Right atrium auricular region (tissue), 2 donors: ENCODE measurements around the gene DGCR2. TPM values are rescaled to one million over a fixed set of nuclear protein-coding genes. Genes with fewer than 3 reads are reported as not detected.

Experiments used
- DNase-seq: peaks from one replicate; pipeline ENCODE4 v3.0.0-alpha.2; 2019; ENCODE audit warnings: low spot score
- H3K27ac ChIP-seq, 2 donors: fragments of 200-600 bp; sonication (generic); 1 replicate in 1 of 2; 2 replicates in 1 of 2; pipeline ENCODE4 v1.5.1; 2016 to 2019
- H3K27me3 ChIP-seq, 2 donors: fragments of 200-600 bp; sonication (generic); one replicate each; pipeline versions ENCODE4 v1.5.1 to v1.6.0; 2017 to 2019
- H3K36me3 ChIP-seq: fragments of 200-600 bp; sonication (generic); one replicate; pipeline ENCODE4 v1.5.1; 2016
- H3K4me1 ChIP-seq, 2 donors: fragments of 200-600 bp; sonication (generic); one replicate each; pipeline versions ENCODE4 v1.5.1 to v1.6.0; 2017 to 2019
- H3K4me3 ChIP-seq, 2 donors: fragments of 200-600 bp; sonication (generic); 1 replicate in 1 of 2; 2 replicates in 1 of 2; pipeline ENCODE4 v1.5.1; 2017 to 2019; ENCODE audit warnings: mild to moderate bottlenecking in 1 of 2, moderate library complexity in 1 of 2
- H3K9me3 ChIP-seq, 2 donors: fragments of 200-600 bp; sonication (generic); one replicate each; pipeline ENCODE4 v1.5.1; 2019
- CTCF ChIP-seq, 2 donors: fragments of 200-600 bp; sonication (generic); IDR thresholded peaks; one replicate each; pipeline ENCODE4 v1.5.1; 2019; ENCODE audit warnings: antibody characterized with exemption in 2 of 2
- total RNA-seq, 2 donors: library from RNA; depleted of rRNA; stranded (reverse); fragments of >200 nt; gene quantifications; one replicate each; pipeline ENCODE4 v1.1.0, GENCODE V29; 2016

The DGCR2 gene
- total RNA-seq, 2 donors from 2014 or later, result 32.8 to 48.1 TPM

GRCh38 chr22:19127329-19128008 lies 5.3 kb upstream of the DGCR2 start:
- no peak for DNase-seq

GRCh38 chr22:19126309-19127273 lies 4.4 kb upstream of the DGCR2 start:
- H3K4me3 ChIP-seq, result no peak overlapping the region
- no peaks in the 10 kb centered on the region for H3K9me3 ChIP-seq
- no peaks in the 10 kb centered on the region for H3K36me3 ChIP-seq
- DNase-seq, result no peak
- peaks cover 0 to 7% of the 10 kb centered on the region in 2 donors for H3K4me1 ChIP-seq
- no peak overlapping the region for H3K27ac ChIP-seq
- TF ChIP-seq CTCF (IDR thresholded peaks at IDR 0.05), result no peak
- no peaks in the 10 kb centered on the region for H3K27me3 ChIP-seq

More at GRCh38 chr22:19127329-19128008, 5.3 kb upstream of the DGCR2 start:
- H3K27ac ChIP-seq, result no peak overlapping the region
- peaks cover 0 to 7% of the 10 kb centered on the region in 2 donors for H3K4me1 ChIP-seq
- H3K4me3 ChIP-seq, result no peak overlapping the region
- no peaks in the 10 kb centered on the region for H3K36me3 ChIP-seq
- H3K9me3 ChIP-seq, result no peaks in the 10 kb centered on the region
- no peak for TF ChIP-seq CTCF (IDR thresholded peaks at IDR 0.05)
- no peaks in the 10 kb centered on the region for H3K27me3 ChIP-seq

GRCh38 chr22:19125474-19126308 lies 3.5 kb upstream of the DGCR2 start:
- no peak overlapping the region for H3K27ac ChIP-seq
- peaks cover 0 to 14% of the 10 kb centered on the region in 2 donors for H3K4me1 ChIP-seq
- H3K9me3 ChIP-seq, result no peaks in the 10 kb centered on the region
- no peaks in the 10 kb centered on the region for H3K36me3 ChIP-seq
- no peak for TF ChIP-seq CTCF (IDR thresholded peaks at IDR 0.05)
- DNase-seq, result no peak
- H3K27me3 ChIP-seq, result no peaks in the 10 kb centered on the region
- H3K4me3 ChIP-seq, result no peak overlapping the region

- no peak overlapping the region for H3K27ac ChIP-seq
- no peaks in the 10 kb centered on the region for H3K27me3 ChIP-seq
- TF ChIP-seq CTCF (IDR thresholded peaks at IDR 0.05), result no peak
- H3K9me3 ChIP-seq, result no peaks in the 10 kb centered on the region
- H3K36me3 ChIP-seq, result no peaks in the 10 kb centered on the region
- H3K4me1 ChIP-seq, result peaks cover 0 to 21% of the 10 kb centered on the region in 2 donors
- DNase-seq, result no peak
- H3K4me3 ChIP-seq, result no peak overlapping the region
These were observed 2.8 kb upstream of the DGCR2 start for GRCh38 chr22:19125011-19125410.

- no peaks in the 10 kb centered on the region for H3K36me3 ChIP-seq
- no peak for DNase-seq
- no peak for TF ChIP-seq CTCF (IDR thresholded peaks at IDR 0.05)
- H3K4me1 ChIP-seq, result peaks cover 0 to 27% of the 10 kb centered on the region in 2 donors
- H3K4me3 ChIP-seq, result no peak overlapping the region
- no peaks in the 10 kb centered on the region for H3K27me3 ChIP-seq
- H3K27ac ChIP-seq, result no peak overlapping the region
- no peaks in the 10 kb centered on the region for H3K9me3 ChIP-seq
These were observed 2.2 kb upstream of the DGCR2 start for GRCh38 chr22:19124377-19124776.
